Hepatocyte (in vitro differentiated cells): ENCODE data around the gene C5orf58.

Source experiments
- EZH2 ChIP-seq: fragments of 200-600 bp; sonication (generic); IDR thresholded peaks from 2 replicates; pipeline ENCODE4 v1.6.1; 2016; ENCODE audit warnings: antibody characterized with exemption, mild to moderate bottlenecking, borderline replicate concordance
- EZH2phosphoT487 ChIP-seq: fragments of 200-600 bp; sonication (generic); IDR thresholded peaks from one replicate; pipeline ENCODE4 v1.6.1; 2018; ENCODE audit warnings: antibody characterized with exemption, mild to moderate bottlenecking, low read depth, moderate library complexity; ENCODE audit not compliant: unreplicated experiment, severe bottlenecking
- TF ChIP-seq, protein P1 (sequence below): fragments of 200-600 bp; sonication (generic); IDR thresholded peaks from 2 replicates; pipeline ENCODE4 v1.5.1; 2016; ENCODE audit warnings: antibody characterized with exemption, mild to moderate bottlenecking; ENCODE audit not compliant: poor library complexity

DNA sequence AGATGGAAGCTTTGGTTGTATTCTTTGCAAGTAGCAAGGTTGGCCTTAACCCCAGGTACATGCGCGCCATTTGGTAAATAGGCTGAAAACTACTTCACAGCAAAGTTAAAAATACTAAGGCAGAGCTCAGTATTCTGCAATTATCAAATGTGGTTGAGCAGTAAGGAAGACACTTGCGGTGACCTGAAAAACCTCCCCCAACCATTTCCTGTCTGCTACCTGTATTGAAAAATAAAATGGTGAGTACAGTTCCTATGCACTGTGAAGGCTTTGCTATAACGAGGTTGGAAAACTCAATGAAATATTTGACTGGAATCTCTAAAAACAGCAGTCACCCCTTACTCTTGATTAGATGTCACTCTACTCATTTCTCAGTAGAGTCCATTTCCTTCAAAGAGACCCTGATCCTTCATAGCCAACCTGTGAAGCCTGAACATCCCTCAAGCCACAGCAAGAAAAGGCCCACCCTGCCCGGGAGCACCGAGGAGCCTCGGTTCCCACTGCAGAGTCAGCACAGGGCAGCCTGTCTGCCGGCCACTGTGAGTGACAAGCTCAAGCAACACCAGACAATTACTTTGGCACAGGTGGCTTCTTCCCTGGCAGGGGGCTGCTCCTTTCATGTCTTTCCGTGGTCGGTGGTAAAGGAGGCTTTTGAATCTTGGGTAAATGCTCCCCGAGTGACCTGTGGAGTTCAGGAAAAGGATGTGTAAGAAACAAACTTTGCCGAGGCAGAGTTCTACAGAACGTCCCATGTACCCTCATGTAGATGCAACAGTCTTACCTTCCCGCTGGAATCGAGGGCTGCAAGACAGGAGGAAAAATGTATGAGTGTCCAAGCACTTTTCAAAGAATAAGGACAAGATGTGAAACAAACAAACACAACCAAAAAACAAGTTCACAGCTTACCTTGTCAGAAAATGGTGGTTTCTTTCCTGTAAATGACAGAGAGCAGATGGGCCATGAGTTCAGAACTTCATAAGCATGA lies 29.6 kb downstream of the C5orf58 start:
- TF ChIP-seq, protein P1, sequence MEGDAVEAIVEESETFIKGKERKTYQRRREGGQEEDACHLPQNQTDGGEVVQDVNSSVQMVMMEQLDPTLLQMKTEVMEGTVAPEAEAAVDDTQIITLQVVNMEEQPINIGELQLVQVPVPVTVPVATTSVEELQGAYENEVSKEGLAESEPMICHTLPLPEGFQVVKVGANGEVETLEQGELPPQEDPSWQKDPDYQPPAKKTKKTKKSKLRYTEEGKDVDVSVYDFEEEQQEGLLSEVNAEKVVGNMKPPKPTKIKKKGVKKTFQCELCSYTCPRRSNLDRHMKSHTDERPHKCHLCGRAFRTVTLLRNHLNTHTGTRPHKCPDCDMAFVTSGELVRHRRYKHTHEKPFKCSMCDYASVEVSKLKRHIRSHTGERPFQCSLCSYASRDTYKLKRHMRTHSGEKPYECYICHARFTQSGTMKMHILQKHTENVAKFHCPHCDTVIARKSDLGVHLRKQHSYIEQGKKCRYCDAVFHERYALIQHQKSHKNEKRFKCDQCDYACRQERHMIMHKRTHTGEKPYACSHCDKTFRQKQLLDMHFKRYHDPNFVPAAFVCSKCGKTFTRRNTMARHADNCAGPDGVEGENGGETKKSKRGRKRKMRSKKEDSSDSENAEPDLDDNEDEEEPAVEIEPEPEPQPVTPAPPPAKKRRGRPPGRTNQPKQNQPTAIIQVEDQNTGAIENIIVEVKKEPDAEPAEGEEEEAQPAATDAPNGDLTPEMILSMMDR, result no peak
- TF ChIP-seq EZH2phosphoT487 (no peak), EZH2 (no peak)
